ENCODE data around the gene SLC35B3.

SLC35B3 gene

GRCh38 chr6:8389036-8389818 is 46.1 kb downstream of the SLC35B3 start:
- H4K20me1 ChIP-seq (ENCODE audit: insufficient read depth, low read length), result no peaks in the 10 kb centered on the region
- no peak overlapping the region for H2AFZ ChIP-seq (ENCODE audit: low read depth, low read length)
- H3K4me3 ChIP-seq (ENCODE audit: low read length), result no peak overlapping the region
- peaks cover 2% of the 10 kb centered on the region; the same call in 1 of the 2 replicates for H3K4me1 ChIP-seq (ENCODE audit: low read length)
- H3K36me3 ChIP-seq (replicated peaks; ENCODE audit: low read depth, low read length), result no peaks in the 10 kb centered on the region
- no peaks in the 10 kb centered on the region for H3K79me2 ChIP-seq (ENCODE audit: low read length)
- no peak overlapping the region for H3K27ac ChIP-seq (ENCODE audit: low read length)
- no peaks in the 10 kb centered on the region for H3K9me3 ChIP-seq (ENCODE audit: insufficient read depth, low read length)
- H3K9ac ChIP-seq (ENCODE audit: low read length), result no peak overlapping the region
- H3K27me3 ChIP-seq (ENCODE audit: low read depth, low read length), result no peaks in the 10 kb centered on the region
- TF ChIP-seq CTCF (IDR thresholded peaks at IDR 0.05; ENCODE audit: low read depth, low read length), result no peak
- no peak for TF ChIP-seq EZH2phosphoT487 (IDR thresholded peaks at IDR 0.05; ENCODE audit: low read depth)
- no peak overlapping the region for H3K4me2 ChIP-seq (ENCODE audit: low read length)

- H3K36me3 ChIP-seq (replicated peaks; ENCODE audit: low read depth, low read length), result no peaks in the 10 kb centered on the region
- H3K27me3 ChIP-seq (ENCODE audit: low read depth, low read length), result no peaks in the 10 kb centered on the region
- H3K4me2 ChIP-seq (ENCODE audit: low read length), result no peak overlapping the region
- no peak for TF ChIP-seq EZH2phosphoT487 (IDR thresholded peaks at IDR 0.05; ENCODE audit: low read depth)
- TF ChIP-seq CTCF (IDR thresholded peaks at IDR 0.05; ENCODE audit: low read depth, low read length), result no peak
- peaks cover 2% of the 10 kb centered on the region; the same call in 1 of the 2 replicates for H3K4me1 ChIP-seq (ENCODE audit: low read length)
- no peaks in the 10 kb centered on the region for H3K9me3 ChIP-seq (ENCODE audit: insufficient read depth, low read length)
- no peak overlapping the region for H3K27ac ChIP-seq (ENCODE audit: low read length)
- H3K9ac ChIP-seq (ENCODE audit: low read length), result no peak overlapping the region
- H4K20me1 ChIP-seq (ENCODE audit: insufficient read depth, low read length), result no peaks in the 10 kb centered on the region
- H2AFZ ChIP-seq (ENCODE audit: low read depth, low read length), result no peak overlapping the region
- H3K79me2 ChIP-seq (ENCODE audit: low read length), result no peaks in the 10 kb centered on the region
- H3K4me3 ChIP-seq (ENCODE audit: low read length), result no peak overlapping the region
Measured at GRCh38 chr6:8387942-8388437, 47.4 kb downstream of the SLC35B3 start.

- Histone ChIP-seq H4K20me1 (ENCODE audit: insufficient read depth, low read length) (no peaks in the 10 kb centered on the region), H3K4me2 (ENCODE audit: low read length) (no peak overlapping the region), H3K36me3 (replicated peaks; ENCODE audit: low read depth, low read length) (no peaks in the 10 kb centered on the region), H3K4me3 (ENCODE audit: low read length) (no peak overlapping the region), H3K27me3 (ENCODE audit: low read depth, low read length) (no peaks in the 10 kb centered on the region), H3K79me2 (ENCODE audit: low read length) (no peaks in the 10 kb centered on the region), H3K4me1 (ENCODE audit: low read length) (no peaks in the 10 kb centered on the region), H3K27ac (ENCODE audit: low read length) (no peak overlapping the region), H2AFZ (ENCODE audit: low read depth, low read length) (no peak overlapping the region), H3K9ac (ENCODE audit: low read length) (no peak overlapping the region), H3K9me3 (ENCODE audit: insufficient read depth, low read length) (no peaks in the 10 kb centered on the region)
- no peak for TF ChIP-seq EZH2phosphoT487 (IDR thresholded peaks at IDR 0.05; ENCODE audit: low read depth)
- TF ChIP-seq CTCF (IDR thresholded peaks at IDR 0.05; ENCODE audit: low read depth, low read length), result no peak
Measured at GRCh38 chr6:8383584-8383983, 51.8 kb downstream of the SLC35B3 start.

GRCh38 chr6:8382434-8382833 is 52.9 kb downstream of the SLC35B3 start:
- Histone ChIP-seq H2AFZ (ENCODE audit: low read depth, low read length) (no peak overlapping the region), H4K20me1 (ENCODE audit: insufficient read depth, low read length) (no peaks in the 10 kb centered on the region), H3K9ac (ENCODE audit: low read length) (no peak overlapping the region), H3K27ac (ENCODE audit: low read length) (no peak overlapping the region), H3K4me2 (ENCODE audit: low read length) (no peak overlapping the region), H3K4me1 (ENCODE audit: low read length) (no peaks in the 10 kb centered on the region), H3K27me3 (ENCODE audit: low read depth, low read length) (no peaks in the 10 kb centered on the region), H3K79me2 (ENCODE audit: low read length) (no peaks in the 10 kb centered on the region), H3K36me3 (replicated peaks; ENCODE audit: low read depth, low read length) (no peaks in the 10 kb centered on the region), H3K9me3 (ENCODE audit: insufficient read depth, low read length) (no peaks in the 10 kb centered on the region), H3K4me3 (ENCODE audit: low read length) (no peak overlapping the region)
- TF ChIP-seq CTCF (IDR thresholded peaks at IDR 0.05; ENCODE audit: low read depth, low read length) (no peak), EZH2phosphoT487 (IDR thresholded peaks at IDR 0.05; ENCODE audit: low read depth) (no peak)

All from OCI-LY3 (cell line).